Tibial nerve (tissue), 3 donors: ENCODE results near the gene NTNG1.

ENCODE experiments used
- EP300 ChIP-seq, 2 donors: sonication (generic); formaldehyde crosslinking; IDR thresholded peaks; one replicate each; pipeline ENCODE4 v1.6.1; 2017; ENCODE audit warnings: antibody characterized with exemption in 2 of 2, mild to moderate bottlenecking in 1 of 2
- POLR2A ChIP-seq, 2 donors: fragments of 450-650 bp; IDR thresholded peaks; one replicate each; pipeline ENCODE4 v1.6.1; 2017; ENCODE audit warnings: antibody characterized with exemption in 2 of 2, mild to moderate bottlenecking in 2 of 2, moderate library complexity in 2 of 2

DNA sequence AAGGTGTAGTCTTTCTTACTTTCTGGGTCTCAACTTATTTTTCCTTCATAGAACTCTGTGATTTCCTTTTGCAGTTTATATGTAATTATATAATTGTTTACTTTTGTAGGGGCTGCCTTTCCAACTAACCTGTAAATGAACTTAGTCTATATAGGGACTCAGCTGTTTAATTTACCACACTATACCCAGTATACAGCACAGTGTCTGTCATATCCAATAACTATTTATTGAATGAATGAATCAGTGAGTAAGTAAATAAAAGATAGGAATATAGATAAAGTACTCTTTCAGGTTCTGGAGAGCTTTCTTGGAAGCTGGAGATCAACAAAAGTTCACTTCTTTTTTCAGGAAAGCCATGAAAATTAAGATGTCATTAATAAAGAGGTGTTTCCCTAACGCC is 174.8 kb downstream of the NTNG1 start:
- TF ChIP-seq EP300 (IDR thresholded peaks at IDR 0.05) (no peak), POLR2A (IDR thresholded peaks at IDR 0.05) (no peak)
